Stimulated activated CD8-positive, alpha-beta memory T cell treated with anti-CD3 and anti-CD28 coated beads, Interleukin-15, amount 100 ng/mL, for 24 hours (primary cell): ENCODE measurements around the gene DCUN1D3.
"Not testable (repeated sequence)": the region's sequence is repeated elsewhere in the genome, so short reads cannot be mapped to it uniquely, and the experiment has no call there.

ENCODE experiments used
- DNase-seq: peaks from one replicate; pipeline ENCODE4 v3.0.0-alpha.2; 2020; ENCODE audit warnings: low read depth

The DCUN1D3 gene

DNA sequence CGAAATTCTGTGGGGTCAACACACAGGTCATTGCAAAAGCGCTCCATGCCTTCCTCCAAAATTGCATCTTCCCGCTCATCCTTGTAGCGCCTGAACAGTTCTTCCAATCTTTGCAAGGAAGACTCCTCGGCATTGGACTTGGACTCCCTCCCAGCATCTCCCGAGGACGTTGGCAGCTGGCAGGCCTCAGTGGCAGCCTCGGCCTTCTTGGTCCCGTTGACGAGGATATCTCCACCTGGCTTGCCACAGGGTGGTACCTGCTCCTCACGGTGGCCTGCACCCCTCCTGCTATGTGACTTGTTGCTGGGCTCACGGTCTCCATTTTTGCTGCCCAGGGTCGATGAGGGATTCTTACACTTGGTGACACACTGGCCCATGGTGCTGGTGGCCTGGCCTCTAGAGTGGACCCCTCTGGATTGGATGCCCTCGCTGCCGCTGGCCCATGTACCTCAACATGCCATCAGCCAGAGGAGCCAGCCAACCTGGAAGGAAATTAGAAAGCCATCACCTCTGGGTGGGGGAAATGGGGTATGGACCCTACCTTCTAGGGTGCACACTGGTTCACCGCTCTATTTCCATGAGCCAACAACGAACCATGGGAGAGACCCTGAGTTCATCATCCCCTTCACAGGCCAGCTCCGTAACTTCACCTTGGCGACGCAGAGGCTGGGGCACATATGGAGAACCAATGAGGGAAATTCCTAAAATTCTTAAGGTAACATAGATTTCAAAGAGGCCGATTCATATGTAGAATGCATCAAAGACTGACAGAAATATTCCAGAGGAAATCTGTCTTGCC lies 37.8 kb downstream of the DCUN1D3 start:
- no peak for DNase-seq

DNA sequence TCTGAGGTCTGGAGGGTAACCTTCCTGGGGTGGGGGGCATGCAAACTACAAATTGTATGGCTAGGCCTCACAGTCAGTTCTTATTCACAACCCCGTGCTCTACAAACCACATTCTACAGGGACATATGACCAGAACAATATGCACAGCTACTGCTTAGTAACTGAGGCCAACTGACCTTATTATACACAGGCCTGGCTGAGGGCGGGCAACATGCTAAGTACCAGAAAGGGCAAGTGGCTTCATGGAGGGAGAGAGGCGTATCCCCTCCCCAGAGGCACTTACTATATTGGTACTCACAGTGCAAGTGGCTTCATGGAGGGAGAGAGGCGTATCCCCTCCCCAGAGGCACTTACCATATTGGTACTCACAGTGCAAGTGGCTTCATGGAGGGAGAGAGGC lies 39.2 kb downstream of the DCUN1D3 start:
- DNase-seq = not testable (repeated sequence)

DNA sequence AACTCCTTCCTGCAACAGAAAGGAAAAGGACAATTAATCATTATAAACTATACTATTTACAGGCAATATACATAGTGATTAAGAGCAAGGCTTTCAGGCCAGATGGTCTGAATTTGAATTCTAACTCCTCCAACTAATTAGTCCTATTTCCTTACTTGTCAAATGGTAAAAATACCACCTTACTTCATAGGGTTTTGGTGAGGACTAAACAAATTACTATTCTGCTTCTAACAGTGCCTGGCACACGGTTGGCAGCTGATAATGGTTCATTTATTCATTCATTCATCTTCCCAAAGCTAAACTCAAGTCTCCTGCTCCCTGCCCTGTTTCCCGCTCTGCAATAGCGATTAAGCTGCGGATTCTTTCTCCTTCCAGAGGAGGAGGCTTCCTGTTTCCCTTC lies 39.8 kb downstream of the DCUN1D3 start:
- DNase-seq = no peak

DNA sequence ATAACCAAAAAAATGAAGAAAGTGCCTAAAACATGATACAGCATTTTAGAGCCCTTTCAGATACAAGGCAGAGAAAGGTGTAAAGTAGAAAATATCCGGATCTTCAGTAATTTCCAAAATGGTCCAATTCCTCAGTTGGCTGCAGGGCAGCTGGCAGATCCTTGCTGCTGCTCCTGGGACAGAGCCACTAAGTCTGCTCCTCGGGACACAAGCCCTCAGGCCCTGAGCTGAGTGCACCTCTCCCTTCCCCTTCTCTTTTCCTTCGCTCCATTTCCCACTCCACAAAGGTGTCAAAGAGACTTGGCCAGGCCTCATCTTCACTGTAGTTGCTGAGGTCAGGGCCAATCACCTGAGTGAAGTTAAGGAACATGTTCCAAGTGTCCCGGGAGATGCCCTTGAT lies 40.5 kb downstream of the DCUN1D3 start:
- no peak for DNase-seq

DNA sequence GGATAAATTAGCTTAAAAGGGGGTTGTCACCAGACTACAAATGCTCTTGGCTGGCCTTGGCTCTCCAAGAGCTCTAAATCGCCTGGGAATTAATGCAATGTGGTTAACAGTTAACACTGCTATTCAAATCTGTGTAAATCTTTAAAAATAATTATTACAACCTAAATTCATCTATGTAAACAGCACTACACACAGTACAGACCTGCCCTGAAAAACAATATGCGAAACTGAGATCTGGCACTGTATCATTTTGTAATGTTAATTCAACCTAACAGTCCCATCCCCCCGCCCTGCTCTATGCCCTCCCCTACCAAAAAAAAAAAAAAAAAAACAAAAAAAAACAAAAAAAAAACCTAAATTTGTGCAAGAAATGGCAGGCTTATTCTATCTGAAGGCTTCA lies 40.9 kb downstream of the DCUN1D3 start:
- no peak for DNase-seq

DNA sequence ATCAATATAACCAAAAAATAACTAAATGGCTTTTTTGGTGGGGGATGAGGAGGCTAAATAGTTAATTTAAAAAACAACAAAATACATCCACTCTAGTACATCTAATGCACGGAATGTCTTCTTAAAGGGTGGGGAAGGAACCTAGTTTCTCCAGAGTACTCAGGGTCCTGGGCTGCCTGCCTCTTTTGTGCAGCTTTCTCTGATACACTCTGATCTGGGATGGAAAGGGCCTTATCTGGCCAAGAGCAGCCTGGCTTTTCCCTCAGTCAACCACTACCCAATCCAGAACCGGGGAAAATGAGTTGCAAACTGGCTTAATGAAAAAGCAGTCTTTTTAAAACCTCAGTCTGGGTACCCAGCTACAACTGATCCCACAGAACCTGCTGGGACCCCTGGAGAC lies 42.9 kb downstream of the DCUN1D3 start:
- no peak for DNase-seq

DNA sequence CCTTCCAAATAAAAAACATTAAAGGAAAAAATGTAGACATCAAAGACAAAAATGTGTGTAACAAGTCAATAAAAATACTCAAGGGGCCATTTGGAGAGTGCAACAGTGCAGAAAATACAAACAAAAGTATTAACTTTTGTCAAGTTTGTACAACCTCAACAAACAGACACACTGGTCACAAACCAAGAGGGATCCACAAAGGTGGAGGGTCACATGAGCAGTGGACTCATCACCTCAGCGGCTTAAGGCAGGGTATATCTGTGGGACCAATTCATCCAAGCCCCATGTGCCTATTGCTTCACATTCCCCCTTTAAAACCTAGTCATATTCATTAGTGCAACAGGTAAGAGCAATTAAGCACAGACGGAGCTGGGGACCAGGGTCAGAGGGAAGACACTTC lies 45.2 kb downstream of the DCUN1D3 start:
- DNase-seq = no peak

DNA sequence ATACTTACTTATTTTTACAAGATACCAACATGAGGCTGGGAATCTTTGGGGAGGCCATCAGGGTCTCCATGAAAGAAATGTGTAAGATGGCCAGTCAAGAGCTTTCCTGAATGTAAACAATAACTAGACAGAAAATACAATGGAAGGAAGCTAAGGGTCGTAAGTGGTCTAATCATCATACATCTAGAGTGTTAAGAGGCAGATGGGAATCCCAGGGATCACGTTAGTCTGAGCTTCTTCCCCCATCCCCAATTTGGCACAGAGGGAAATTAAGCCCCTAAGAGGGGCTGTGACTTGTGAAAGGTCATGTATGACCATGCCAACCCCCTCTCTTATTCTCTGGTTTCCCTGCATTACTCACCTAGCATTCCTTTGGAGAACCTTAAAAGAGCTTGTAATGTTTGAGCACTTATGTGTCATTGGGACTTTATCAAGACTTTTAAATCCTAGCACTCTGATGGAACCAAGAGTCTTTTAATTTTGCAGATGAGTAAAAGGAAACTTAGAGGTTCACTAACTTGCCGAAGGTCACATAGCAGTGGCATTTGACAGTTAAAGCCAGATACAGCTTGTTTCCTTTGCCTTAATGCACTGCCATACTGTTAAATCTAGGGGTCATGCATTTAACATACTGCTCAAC lies 46.1 kb downstream of the DCUN1D3 start:
- DNase-seq = no peak

DNA sequence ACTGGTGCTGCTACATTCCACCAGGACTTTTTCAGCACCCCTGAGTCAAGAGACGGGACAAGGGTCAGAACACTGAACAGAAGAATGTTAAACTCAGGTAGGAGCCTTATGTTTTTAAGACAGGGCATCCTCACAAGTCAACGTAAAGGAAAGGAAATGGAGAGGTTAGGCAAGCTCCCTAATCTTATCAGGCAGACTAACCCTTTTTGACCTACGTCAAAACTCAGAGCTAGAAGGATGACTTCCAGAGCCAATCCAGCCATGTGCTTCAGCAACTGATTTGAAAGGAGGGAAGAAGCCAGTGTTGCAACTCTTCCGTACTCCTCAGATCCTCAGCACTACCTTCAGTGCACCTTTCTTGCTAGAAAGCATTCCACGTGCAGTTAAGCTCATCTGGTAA lies 47.0 kb downstream of the DCUN1D3 start:
- DNase-seq = no peak

DNA sequence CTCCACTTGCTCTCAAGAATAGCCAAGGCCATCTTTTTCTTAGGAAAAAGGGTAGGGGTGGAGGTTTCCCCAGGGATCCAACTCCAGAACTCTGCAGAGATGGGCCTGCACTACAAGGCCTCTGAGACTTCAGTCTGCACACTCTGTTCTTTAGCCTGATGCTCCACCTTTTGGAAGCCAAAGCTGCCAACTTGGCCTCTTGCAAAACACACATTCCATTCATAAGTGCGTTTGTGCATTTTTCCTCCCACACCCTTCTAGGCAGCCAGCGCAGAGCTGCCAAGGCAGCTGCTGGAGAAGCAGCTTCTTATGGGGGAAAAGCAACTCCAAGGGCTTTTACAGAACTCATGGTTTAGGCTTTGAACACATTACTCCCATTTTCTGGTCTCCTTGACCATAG lies 48.6 kb downstream of the DCUN1D3 start:
- no peak for DNase-seq

DNA sequence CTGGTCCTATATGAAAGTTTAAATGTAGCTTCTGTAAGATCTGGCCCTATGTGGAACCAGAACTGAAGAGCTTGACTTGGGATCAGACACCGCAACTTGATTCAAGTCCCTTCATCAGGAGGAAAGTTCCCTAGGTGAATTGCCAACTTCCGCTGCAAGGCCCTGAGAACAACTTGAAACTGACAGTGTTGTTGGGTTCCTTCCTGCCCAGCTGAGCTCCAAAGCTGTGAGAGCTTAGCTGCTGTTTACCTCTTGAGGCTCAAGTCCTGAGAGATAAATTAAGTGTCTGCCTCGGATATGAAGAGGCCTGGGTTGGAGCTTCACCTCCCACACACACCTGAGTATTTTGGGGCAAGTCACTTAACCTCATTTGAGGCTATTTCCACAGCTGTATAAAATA lies 49.2 kb downstream of the DCUN1D3 start:
- no peak for DNase-seq

DNA sequence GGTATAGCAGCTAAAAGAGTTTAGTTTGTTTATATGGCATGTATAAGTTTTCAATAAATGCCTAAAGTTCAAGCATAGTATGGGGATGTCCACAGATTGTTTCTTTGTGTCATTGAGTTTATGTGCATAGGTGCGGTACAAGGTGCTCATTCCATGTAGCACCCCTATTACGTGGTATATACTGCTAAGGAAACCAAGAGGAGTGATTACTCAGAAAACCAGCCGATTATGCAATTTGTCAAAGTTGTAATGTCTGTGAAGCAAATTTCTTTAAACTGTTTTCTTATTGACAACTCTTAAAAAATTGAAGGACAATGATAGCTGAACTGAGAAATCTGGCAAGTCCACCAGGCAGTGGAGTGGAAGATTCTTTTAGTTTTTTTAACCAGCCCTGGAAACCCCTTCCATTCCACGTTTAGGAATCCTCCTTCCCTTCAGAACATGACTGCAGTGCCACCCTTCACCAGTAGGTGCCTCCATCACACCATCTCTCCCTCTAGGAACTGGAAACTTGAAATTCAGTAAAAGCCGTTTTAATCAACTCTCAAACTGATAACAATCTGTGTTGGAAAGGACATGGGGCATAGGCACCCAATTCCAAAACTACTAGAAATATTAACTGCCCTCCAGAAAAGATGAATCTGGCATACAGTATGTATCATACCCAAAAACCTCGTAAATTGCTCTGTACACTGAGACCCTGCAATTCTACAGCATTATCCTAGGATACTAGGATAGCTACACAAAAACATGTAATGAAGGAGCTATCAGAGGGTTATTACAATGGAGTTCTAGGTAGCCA lies 50.4 kb downstream of the DCUN1D3 start:
- DNase-seq = peak; percentile 47

DNA sequence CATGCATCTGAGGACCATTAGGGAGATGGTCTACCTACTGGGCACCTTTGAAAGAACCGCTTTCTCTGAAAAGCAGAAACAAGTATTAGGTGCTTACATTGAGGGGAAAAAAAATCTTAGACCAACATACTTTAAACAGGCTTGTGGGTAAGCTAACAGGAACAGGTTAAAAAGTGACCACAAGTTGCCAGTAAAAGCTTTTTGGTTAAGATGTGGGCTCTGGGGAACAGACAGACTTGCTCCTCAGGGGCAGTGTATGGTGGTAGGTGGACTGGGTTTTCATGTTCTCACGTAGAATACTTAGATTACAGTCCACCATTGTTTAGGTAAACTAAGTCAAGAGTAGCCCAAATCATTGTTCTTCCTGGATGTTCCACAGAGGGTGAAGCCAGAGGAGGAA lies 52.6 kb downstream of the DCUN1D3 start:
- no peak for DNase-seq

DNA sequence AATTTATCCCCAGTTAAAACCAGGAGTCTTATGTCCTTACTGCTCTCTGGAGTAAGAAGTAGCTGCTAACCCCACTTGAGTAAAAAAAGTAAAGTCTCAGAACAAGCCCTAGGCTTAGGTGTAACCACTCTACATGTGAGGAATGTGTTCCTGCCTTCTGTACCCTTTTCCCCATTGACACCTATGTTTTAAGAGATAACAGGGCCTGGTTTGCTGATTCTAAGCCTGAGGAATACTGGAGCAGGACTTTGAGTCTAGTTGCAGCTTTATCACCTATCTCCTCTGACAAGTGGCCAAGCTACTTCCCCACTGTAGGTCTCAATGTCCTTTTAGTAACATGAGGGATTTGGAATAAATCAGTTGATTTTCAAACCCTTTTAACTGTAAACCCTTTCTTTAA lies 53.6 kb downstream of the DCUN1D3 start:
- no peak for DNase-seq

DNA sequence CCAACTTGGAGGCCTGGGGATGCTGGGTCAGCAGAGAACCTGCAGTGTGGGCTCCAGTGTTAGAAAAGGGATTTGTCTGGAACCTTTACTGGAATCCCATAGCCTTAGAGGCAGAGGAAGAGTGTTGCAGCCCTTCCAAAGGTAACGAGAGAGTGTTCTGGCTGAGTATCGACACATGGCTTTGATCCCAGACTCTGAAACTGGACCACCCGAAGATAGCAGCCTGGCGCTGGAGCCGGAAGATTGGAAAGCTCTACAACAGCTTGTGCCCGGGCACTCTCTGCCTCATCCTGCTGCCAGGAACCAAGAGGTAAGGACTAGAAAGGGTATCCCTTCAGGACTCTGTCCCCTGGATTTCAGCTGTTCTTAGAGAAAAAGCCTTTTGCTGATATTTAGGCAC lies 54.1 kb downstream of the DCUN1D3 start:
- DNase-seq = no peak

DNA sequence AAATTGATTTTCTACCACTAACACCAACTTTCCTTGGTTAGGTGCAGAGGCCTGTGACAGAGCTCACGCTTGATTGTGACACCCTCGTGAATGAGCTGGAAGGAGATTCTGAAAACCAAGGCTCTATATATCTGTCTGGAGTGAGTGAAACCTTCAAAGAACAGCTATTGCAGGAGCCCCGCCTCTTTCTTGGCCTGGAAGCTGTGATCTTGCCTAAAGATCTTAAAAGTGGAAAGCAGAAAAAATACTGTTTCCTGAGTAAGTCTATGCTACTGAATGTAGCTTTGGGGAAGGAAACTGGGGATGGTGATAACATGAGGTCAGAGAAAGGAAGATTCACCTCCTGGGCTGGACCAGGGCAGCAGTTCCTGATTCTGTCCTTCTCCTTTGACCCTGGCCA lies 55.6 kb downstream of the DCUN1D3 start:
- no peak for DNase-seq

DNA sequence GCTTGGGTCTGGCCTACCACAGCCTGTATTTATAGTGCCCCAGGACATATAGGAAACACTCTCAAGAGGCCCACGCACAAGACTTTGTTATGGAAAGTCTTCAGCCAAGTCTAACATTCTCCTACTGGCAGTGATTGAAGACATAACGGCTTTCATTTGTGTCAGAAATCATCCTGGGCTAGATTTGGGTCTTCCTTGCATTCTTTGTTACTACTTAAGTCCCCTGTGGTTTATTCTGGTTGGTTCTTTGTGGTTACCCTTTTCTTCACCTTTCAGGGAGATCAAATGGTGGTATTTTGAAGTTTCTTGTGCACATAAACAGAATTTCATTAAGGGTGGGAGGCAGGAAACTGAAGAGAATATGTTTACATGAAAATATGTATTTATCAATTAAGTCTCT lies 56.1 kb downstream of the DCUN1D3 start:
- no peak for DNase-seq

DNA sequence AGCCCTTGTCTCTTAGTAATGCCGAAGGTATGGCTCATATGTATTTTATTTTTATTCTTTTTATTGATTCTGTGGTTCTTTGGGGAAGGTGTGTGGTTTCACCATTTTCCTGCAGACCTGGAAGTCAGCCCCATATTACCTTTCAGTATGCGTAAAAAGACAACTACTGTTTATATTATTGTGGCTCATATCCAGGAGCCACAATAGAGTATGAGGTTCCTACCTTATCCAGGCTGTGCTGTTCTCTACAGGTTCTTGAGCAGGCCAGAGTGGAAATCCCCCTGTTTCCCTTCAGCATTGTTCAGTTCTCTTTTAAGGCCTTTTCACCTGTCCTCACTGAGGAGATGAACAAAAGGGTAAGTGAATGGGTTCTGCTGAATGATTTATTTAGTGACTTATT lies 60.7 kb downstream of the DCUN1D3 start:
- DNase-seq = no peak

DNA sequence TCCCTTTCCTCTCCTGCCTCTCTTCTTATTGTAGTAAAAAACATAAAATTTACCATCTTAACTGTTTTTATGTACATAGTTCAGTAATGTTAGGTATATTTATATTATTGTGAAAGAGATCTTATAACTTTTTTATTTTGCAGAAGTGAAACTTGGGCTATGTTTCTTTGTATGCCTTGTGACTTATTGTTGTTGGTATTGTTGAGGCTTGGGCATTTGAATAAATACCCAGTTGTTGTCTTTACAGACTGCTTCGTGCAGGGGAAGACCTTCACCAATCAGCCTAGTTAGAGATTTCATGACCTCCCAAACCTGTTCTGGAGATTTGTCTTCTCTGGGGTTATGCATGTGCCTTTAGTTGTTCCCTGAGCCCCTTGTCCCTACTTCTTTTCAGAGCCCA lies 61.9 kb downstream of the DCUN1D3 start:
- no peak for DNase-seq

DNA sequence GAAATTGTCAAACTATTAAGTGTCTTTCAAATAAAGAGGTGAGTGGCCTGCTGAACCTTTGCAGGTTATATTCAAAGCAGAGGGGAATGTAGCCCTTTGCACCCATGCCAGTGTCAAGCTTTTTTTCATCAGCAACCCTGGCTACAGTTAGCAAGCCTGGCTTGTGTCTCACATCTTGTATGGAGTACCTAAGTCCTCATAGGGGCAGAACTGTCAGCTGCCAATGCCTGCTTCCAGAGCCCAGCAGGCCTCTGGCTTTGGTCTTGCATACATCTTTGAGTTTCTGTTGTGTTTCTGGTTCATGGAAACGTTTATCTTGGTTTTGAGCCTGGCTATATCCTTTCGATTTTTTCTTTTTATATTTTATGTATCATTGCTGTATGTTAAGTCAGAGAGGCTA lies 67.1 kb downstream of the DCUN1D3 start:
- no peak for DNase-seq

DNA sequence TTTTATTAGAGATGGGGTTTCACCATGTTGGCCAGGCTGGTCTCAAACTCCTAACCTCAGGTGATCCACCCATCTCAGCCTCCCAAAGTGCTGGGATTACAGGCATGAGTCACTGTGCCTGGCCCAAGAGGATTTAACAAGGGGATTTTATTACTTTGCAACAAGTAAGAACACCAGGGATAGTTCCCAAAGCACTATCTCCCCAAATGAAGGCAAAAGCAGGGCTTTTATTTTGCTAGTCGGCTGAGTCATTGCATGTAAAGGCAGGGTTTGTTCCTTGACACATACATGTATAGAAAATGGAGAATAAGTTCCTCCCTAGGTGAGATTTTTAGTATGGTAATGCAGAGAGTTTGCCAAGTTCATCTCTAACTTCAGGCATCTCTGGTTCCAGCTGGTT lies 69.8 kb downstream of the DCUN1D3 start:
- DNase-seq = no peak

DNA sequence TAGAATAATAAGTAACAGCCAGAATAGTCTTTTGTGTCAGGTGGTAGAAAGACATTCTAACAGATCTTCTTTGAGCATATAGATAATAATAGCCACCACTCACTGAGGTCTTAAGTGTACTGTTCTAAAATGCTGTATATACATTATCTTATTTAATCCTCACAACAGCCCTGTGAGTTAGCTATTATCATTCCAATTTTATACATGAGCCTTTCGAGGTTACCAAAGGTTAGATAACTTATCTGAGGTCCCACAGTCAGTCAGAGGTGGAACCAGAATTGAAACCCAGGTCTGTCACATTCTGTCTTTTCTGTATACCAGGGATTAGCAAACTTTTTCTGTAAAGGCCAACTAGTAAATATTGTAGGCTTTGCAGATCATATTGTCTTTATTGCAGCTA lies 70.6 kb downstream of the DCUN1D3 start:
- DNase-seq = no peak

DNA sequence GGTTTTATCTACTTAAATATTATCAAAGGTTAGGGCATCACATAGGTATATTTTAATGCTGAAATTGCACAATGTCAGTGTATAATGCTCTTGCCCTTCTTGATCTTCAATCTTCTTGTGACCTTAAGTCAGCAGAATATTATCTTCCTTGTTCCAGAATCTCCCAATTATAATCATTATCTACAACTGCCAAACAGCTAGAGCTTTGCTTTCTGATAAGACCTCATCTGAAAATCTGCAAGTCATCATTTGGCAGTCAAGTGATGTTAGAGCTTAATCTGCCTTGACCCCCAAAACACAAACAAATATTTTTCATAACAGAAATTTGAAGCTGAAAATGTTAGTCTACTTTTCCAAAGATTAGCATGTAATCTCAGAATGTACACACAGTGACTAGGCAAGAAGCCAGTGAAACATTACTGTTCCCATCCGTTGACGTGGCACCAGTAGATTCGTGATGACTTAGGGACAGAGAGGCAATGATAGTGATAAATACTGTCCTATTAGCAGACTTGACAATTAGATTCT lies 74.1 kb downstream of the DCUN1D3 start:
- no peak for DNase-seq
